Hematopoietic multipotent progenitor cell (in vitro differentiated cells): ENCODE measurements around the gene IGF1R. TPM values are rescaled to one million over a fixed set of nuclear protein-coding genes. Genes with fewer than 3 reads are reported as not detected.

Source experiments
- DNase-seq, 3 donors: peaks; one replicate each; pipeline ENCODE4 v3.0.0-alpha.2; 2011 to 2015; ENCODE audit warnings: low read depth in 2 of 3, low spot score in 2 of 3
- total RNA-seq: library from RNA; depleted of rRNA; stranded (reverse); fragments of >200 nt; gene quantifications from one replicate; pipeline ENCODE4 v1.2.3, GENCODE V29; 2012

Gene IGF1R
- total RNA-seq, 1 donor: 81.9 TPM

- no peak for DNase-seq
These were observed 90.5 kb downstream of the IGF1R start for GRCh38 chr15:98738689-98739401.

- no peak for DNase-seq
These were observed 92.0 kb downstream of the IGF1R start for GRCh38 chr15:98740295-98740694.

GRCh38 chr15:98740963-98741362, 92.6 kb downstream of the IGF1R start:
- no peak for DNase-seq

GRCh38 chr15:98743177-98743576, 94.8 kb downstream of the IGF1R start:
- no peak for DNase-seq

GRCh38 chr15:98744506-98744905, 96.2 kb downstream of the IGF1R start:
- no peak for DNase-seq

- no peak for DNase-seq
These were observed 96.8 kb downstream of the IGF1R start for GRCh38 chr15:98745179-98745578.

- no peak for DNase-seq
These were observed 97.5 kb downstream of the IGF1R start for GRCh38 chr15:98745650-98746374.

GRCh38 chr15:98746375-98747155, 98.2 kb downstream of the IGF1R start:
- no peak for DNase-seq

GRCh38 chr15:98751767-98752166, 103.4 kb downstream of the IGF1R start:
- no peak for DNase-seq

- DNase-seq: peak in 1 of 3 donors; percentile 33
These were observed 105.7 kb downstream of the IGF1R start for GRCh38 chr15:98753726-98754656.

GRCh38 chr15:98754657-98755022, 106.3 kb downstream of the IGF1R start:
- no peak for DNase-seq

GRCh38 chr15:98755138-98755537, 106.8 kb downstream of the IGF1R start:
- DNase-seq: no peak

- DNase-seq: no peak
These were observed 107.4 kb downstream of the IGF1R start for GRCh38 chr15:98755781-98756180.

- peak in 1 of 3 donors; percentile 50 for DNase-seq
These were observed 109.9 kb downstream of the IGF1R start for GRCh38 chr15:98758224-98758623.

- DNase-seq: no peak
These were observed 110.9 kb downstream of the IGF1R start for GRCh38 chr15:98759277-98759676.

GRCh38 chr15:98760112-98760826, 111.9 kb downstream of the IGF1R start:
- DNase-seq: no peak

- no peak for DNase-seq
These were observed 112.6 kb downstream of the IGF1R start for GRCh38 chr15:98760975-98761374.

- DNase-seq: no peak
These were observed 114.8 kb downstream of the IGF1R start for GRCh38 chr15:98763179-98763578.

- no peak for DNase-seq
These were observed 116.0 kb downstream of the IGF1R start for GRCh38 chr15:98764291-98764690.

- no peak for DNase-seq
These were observed 117.3 kb downstream of the IGF1R start for GRCh38 chr15:98765610-98766009.
